ENCODE data around the gene RHOBTB3. TPM values are rescaled to one million over a fixed set of nuclear protein-coding genes. Genes with fewer than 3 reads are reported as not detected.
A peak's percentile ranks its signal among the peaks of the same experiment; 100 is the strongest.

The RHOBTB3 gene
- total RNA-seq, 1 experiment from 2014 or later: 95.2 TPM

GRCh38 chr5:95725071-95725820 lies 5.9 kb upstream of the RHOBTB3 start:
- Histone ChIP-seq H3K36me3 (ENCODE audit: control insufficient read depth, insufficient read depth, low read length) (no peaks in the 10 kb centered on the region), H3K9me3 (ENCODE audit: control insufficient read depth, insufficient read depth, low read depth, low read length) (no peaks in the 10 kb centered on the region), H3K27ac (ENCODE audit: low read length) (peak overlapping the region; percentile 98; the same call in 1 of the 2 replicates), H3K27me3 (ENCODE audit: control insufficient read depth, insufficient read depth, low read length) (no peaks in the 10 kb centered on the region), H3K4me3 (ENCODE audit: low read depth in 2 of 2, low read length in 2 of 2) (no peak overlapping the region), H3K4me1 (ENCODE audit: control insufficient read depth, insufficient read depth, low read length) (peaks cover 49% of the 10 kb centered on the region)
- no peak for DNase-seq (ENCODE audit: low read depth, low spot score)
- ChIA-PET CTCF (no interaction called here), POLR2A (no interaction called here)
- no peak for TF ChIP-seq SIN3A (IDR thresholded peaks at IDR 0.05; ENCODE audit: borderline replicate concordance, insufficient read depth, low read depth, low read length)
- TF ChIP-seq REST (IDR thresholded peaks at IDR 0.05; ENCODE audit: insufficient read depth in 1 of 2, low read depth in 2 of 2, low read length in 1 of 2): no peak
- no peak for TF ChIP-seq TCF7L2 (IDR thresholded peaks at IDR 0.05; ENCODE audit: low read depth, low read length)
- no peak for TF ChIP-seq POLR2AphosphoS5 (IDR thresholded peaks at IDR 0.05; ENCODE audit: low read depth, low read length)
- TF ChIP-seq CTCF (IDR thresholded peaks at IDR 0.05): no peak
- in situ Hi-C loops (cut with HindIII; ENCODE audit: low pct_unique_long_range_greater_than_20kb, low sequenced_read_pairs): no loop called here
- intact Hi-C loops (cut with micrococcal nuclease; ENCODE audit: unreplicated experiment): no loop called here
- no peak for ATAC-seq
- BruUV-seq (replicated peaks): no TSS peak

GRCh38 chr5:95725937-95726810 lies 5.0 kb upstream of the RHOBTB3 start:
- ATAC-seq (no peak), DNase-seq (ENCODE audit: low read depth, low spot score) (no peak)
- Histone ChIP-seq H3K9me3 (ENCODE audit: control insufficient read depth, insufficient read depth, low read depth, low read length) (no peaks in the 10 kb centered on the region), H3K4me1 (ENCODE audit: control insufficient read depth, insufficient read depth, low read length) (peaks cover 47% of the 10 kb centered on the region), H3K4me3 (ENCODE audit: low read depth in 2 of 2, low read length in 2 of 2) (peak overlapping the region in 1 of 2 experiments; percentile 28; a peak in 2 of 4 replicates), H3K36me3 (ENCODE audit: control insufficient read depth, insufficient read depth, low read length) (no peaks in the 10 kb centered on the region), H3K27me3 (ENCODE audit: control insufficient read depth, insufficient read depth, low read length) (no peaks in the 10 kb centered on the region), H3K27ac (ENCODE audit: low read length) (peak overlapping the region; percentile 98)
- intact Hi-C loops (cut with micrococcal nuclease; ENCODE audit: unreplicated experiment): no loop called here
- ChIA-PET POLR2A (no interaction called here), CTCF (no interaction called here)
- in situ Hi-C loops (cut with HindIII; ENCODE audit: low pct_unique_long_range_greater_than_20kb, low sequenced_read_pairs): no loop called here
- TF ChIP-seq CTCF (IDR thresholded peaks at IDR 0.05) (no peak), REST (IDR thresholded peaks at IDR 0.05; ENCODE audit: insufficient read depth in 1 of 2, low read depth in 2 of 2, low read length in 1 of 2) (no peak), POLR2AphosphoS5 (IDR thresholded peaks at IDR 0.05; ENCODE audit: low read depth, low read length) (no peak), SIN3A (IDR thresholded peaks at IDR 0.05; ENCODE audit: borderline replicate concordance, insufficient read depth, low read depth, low read length) (no peak), TCF7L2 (IDR thresholded peaks at IDR 0.05; ENCODE audit: low read depth, low read length) (no peak)
- BruUV-seq (replicated peaks): no TSS peak

Measured in Panc1 (cell line).